HFFc6 (cell line): ENCODE data around the gene THSD4. TPM values are rescaled to one million over a fixed set of nuclear protein-coding genes. Genes with fewer than 3 reads are reported as not detected.
"Not testable (repeated sequence)": the region's sequence is repeated elsewhere in the genome, so short reads cannot be mapped to it uniquely, and the experiment has no call there.

Experiments
- DNase-seq: peaks from one replicate; pipeline ENCODE4 v3.0.0-alpha.2; 2018
- H3K27ac Mint-ChIP-seq: 2 replicates; pipeline ENCODE4 v1.8.0; 2020; ENCODE audit warnings: mild to moderate bottlenecking, mixed read lengths
- H3K27me3 Mint-ChIP-seq: 2 replicates; pipeline ENCODE4 v1.8.0; 2021; ENCODE audit warnings: mild to moderate bottlenecking, moderate library complexity, mixed read lengths; ENCODE audit not compliant: insufficient read depth
- H3K36me3 Mint-ChIP-seq: 2 replicates; pipeline ENCODE4 v1.8.0; 2021; ENCODE audit warnings: low read depth, mixed read lengths
- H3K4me1 Mint-ChIP-seq: 2 replicates; pipeline ENCODE4 v1.8.0; 2020; ENCODE audit warnings: low read depth, mixed read lengths
- H3K4me3 Mint-ChIP-seq: 2 replicates; pipeline ENCODE4 v1.8.0; 2020; ENCODE audit warnings: mild to moderate bottlenecking, moderate library complexity, mixed read lengths
- H3K9me3 Mint-ChIP-seq: 2 replicates; pipeline ENCODE4 v1.8.0; 2020; ENCODE audit warnings: mild to moderate bottlenecking, mixed read lengths
- total RNA-seq, 6 experiments: library from RNA; stranded (reverse); fragmentation: NEBNext Ultra II Directional; extraction: Animal tissue kit (Norgen Biotek cat#: 25700); gene quantifications; 2 replicates in 1 of 6; 3 replicates in 5 of 6; pipeline ENCODE4 v1.2.3, GENCODE V29; 2021
- TF ChIP-seq, protein P1 (sequence below): fragments of 200-600 bp; sonication (generic); IDR thresholded peaks from 2 replicates; pipeline ENCODE4 v1.5.0; 2021; ENCODE audit warnings: antibody characterized with exemption, mild to moderate bottlenecking

Gene THSD4
- total RNA-seq, 6 experiments from 2014 or later = 32.7 to 39.1 (median 36.4) TPM

DNA sequence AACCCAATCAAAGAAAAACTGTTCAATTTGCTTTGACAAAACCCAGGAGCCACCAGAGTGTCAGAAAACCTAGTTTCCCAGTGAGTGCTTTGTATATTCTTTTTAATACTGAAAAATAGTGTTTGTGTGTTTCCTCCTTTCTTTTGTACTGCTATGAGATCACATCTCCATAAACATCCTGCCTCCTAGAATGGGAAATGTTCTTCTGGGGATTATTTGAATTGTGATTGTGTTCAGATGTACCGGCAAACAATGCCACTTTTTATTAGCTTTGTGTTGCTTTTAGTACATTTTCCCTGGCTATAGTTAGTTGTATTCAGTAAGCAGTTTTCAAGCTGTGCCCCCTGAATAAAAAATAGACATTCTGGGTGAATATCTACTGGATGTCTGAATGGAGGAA lies 547.0 kb downstream of the THSD4 start:
- no peak for DNase-seq
- H3K36me3 Mint-ChIP-seq = peaks cover 19% of the 10 kb centered on the region
- peaks cover 2% of the 10 kb centered on the region for H3K27me3 Mint-ChIP-seq
- no peak overlapping the region for H3K4me3 Mint-ChIP-seq
- TF ChIP-seq, protein P1, sequence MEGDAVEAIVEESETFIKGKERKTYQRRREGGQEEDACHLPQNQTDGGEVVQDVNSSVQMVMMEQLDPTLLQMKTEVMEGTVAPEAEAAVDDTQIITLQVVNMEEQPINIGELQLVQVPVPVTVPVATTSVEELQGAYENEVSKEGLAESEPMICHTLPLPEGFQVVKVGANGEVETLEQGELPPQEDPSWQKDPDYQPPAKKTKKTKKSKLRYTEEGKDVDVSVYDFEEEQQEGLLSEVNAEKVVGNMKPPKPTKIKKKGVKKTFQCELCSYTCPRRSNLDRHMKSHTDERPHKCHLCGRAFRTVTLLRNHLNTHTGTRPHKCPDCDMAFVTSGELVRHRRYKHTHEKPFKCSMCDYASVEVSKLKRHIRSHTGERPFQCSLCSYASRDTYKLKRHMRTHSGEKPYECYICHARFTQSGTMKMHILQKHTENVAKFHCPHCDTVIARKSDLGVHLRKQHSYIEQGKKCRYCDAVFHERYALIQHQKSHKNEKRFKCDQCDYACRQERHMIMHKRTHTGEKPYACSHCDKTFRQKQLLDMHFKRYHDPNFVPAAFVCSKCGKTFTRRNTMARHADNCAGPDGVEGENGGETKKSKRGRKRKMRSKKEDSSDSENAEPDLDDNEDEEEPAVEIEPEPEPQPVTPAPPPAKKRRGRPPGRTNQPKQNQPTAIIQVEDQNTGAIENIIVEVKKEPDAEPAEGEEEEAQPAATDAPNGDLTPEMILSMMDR = no peak
- H3K9me3 Mint-ChIP-seq = no peaks in the 10 kb centered on the region; the same call in 1 of the 2 replicates
- H3K4me1 Mint-ChIP-seq = peaks cover 28% of the 10 kb centered on the region
- no peak overlapping the region for H3K27ac Mint-ChIP-seq

- no peaks in the 10 kb centered on the region; the same call in 1 of the 2 replicates for H3K9me3 Mint-ChIP-seq
- no peak overlapping the region for H3K4me3 Mint-ChIP-seq
- peaks cover 21% of the 10 kb centered on the region for H3K4me1 Mint-ChIP-seq
- peaks cover 2% of the 10 kb centered on the region for H3K27me3 Mint-ChIP-seq
- peaks cover 19% of the 10 kb centered on the region for H3K36me3 Mint-ChIP-seq
- TF ChIP-seq, protein P1 = no peak
- no peak for DNase-seq
- no peak overlapping the region for H3K27ac Mint-ChIP-seq
Observed at GRCh38 chr15:71664622-71665021, 549.4 kb downstream of the THSD4 start.

DNA sequence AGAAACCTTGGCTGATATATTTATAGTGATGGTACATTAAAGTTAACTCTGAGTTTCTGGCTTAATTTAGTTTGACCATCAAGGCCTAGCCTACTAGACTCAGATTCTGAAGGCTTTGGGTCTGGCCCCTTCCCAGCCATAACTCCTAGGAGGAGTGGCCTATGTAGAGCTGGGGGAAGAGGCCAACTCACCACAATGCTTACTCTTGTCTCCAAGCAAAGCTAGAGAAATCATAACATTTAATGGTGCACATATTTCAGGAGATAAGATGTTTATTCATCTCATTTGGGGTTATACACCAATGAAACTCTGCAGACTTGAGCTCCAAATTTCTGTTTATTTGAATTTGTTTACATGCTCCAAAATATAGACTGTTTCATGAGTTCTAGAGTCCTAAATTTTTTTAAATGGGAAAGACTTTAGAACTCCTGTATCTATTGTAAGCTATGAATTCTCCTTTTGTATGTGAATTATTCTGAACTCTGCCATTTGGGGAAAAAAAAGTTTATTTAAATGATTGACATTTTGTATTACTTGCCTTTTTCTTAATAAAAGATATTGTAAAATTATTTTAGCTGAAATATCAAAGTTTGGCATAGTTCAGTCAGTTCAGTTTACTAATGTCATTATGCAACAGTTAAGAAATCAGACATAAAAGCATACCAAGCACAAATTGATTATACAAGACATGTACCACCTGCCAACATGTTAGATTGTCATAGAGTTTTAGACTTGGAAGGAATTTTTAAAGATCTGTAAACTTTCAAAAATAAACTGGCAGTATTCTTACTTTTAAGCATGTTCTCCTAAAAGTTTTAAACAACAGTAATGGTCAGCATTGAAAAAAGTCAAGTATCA lies 551.7 kb downstream of the THSD4 start:
- no peak overlapping the region for H3K27ac Mint-ChIP-seq
- TF ChIP-seq, protein P1 = no peak
- peaks cover 11% of the 10 kb centered on the region; the same call in 1 of the 2 replicates for H3K4me1 Mint-ChIP-seq
- peaks cover 27% of the 10 kb centered on the region for H3K36me3 Mint-ChIP-seq
- no peaks in the 10 kb centered on the region; the same call in 1 of the 2 replicates for H3K9me3 Mint-ChIP-seq
- no peak overlapping the region for H3K4me3 Mint-ChIP-seq
- no peak for DNase-seq
- H3K27me3 Mint-ChIP-seq = no peaks in the 10 kb centered on the region

- TF ChIP-seq, protein P1 = no peak
- no peak for DNase-seq
- no peaks in the 10 kb centered on the region; the same call in 1 of the 2 replicates for H3K9me3 Mint-ChIP-seq
- H3K27ac Mint-ChIP-seq = no peak overlapping the region
- peaks cover 7% of the 10 kb centered on the region; the same call in 1 of the 2 replicates for H3K4me1 Mint-ChIP-seq
- no peaks in the 10 kb centered on the region for H3K27me3 Mint-ChIP-seq
- peaks cover 25% of the 10 kb centered on the region for H3K36me3 Mint-ChIP-seq
- H3K4me3 Mint-ChIP-seq = no peak overlapping the region
Observed at GRCh38 chr15:71669688-71670087, 554.4 kb downstream of the THSD4 start.

DNA sequence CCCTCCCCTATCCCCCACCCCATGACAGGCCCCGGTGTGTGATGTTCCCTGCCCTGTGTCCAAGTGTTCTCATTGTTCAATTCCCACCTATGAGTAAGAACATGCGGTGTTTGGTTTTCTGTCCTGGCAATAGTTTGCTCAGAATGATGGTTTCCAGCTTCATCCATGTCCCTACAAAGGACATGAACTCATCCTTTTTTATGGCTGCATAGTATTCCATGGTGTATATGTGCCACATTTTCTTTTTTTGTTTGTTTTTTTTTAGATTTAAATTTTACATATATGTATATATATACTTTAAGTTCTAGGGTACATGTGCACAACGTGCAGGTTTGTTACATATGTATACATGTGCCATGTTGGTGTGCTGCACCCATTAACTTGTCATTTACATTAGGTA lies 555.0 kb downstream of the THSD4 start:
- H3K27me3 Mint-ChIP-seq, H3K4me3 Mint-ChIP-seq, H3K9me3 Mint-ChIP-seq, H3K4me1 Mint-ChIP-seq, DNase-seq, H3K27ac Mint-ChIP-seq: not testable (repeated sequence)
- peaks cover 19% of the 10 kb centered on the region for H3K36me3 Mint-ChIP-seq

- no peaks in the 10 kb centered on the region for H3K27me3 Mint-ChIP-seq
- DNase-seq = no peak
- TF ChIP-seq, protein P1 = no peak
- H3K9me3 Mint-ChIP-seq = no peaks in the 10 kb centered on the region
- no peak overlapping the region for H3K27ac Mint-ChIP-seq
- H3K4me3 Mint-ChIP-seq = no peak overlapping the region
- H3K4me1 Mint-ChIP-seq = peaks cover 35% of the 10 kb centered on the region
- H3K36me3 Mint-ChIP-seq = peaks cover 16% of the 10 kb centered on the region
Observed at GRCh38 chr15:71674354-71674753, 559.1 kb downstream of the THSD4 start.
